OCI-LY1 (cell line): ENCODE data around the gene TLE2.

Experiments
- H2AFZ ChIP-seq: fragments of 200-600 bp; sonication (generic), shearing (Covaris generic); 2 replicates; pipeline ENCODE4 v1.6.0; 2014; ENCODE audit warnings: antibody characterized with exemption, mild to moderate bottlenecking, low read length
- H3F3A ChIP-seq: fragments of 200-600 bp; sonication (generic), shearing (Covaris generic); 2 replicates; pipeline ENCODE4 v1.6.0; 2014; ENCODE audit warnings: mild to moderate bottlenecking, antibody characterized with exemption, low read length, moderate library complexity; ENCODE audit not compliant: insufficient read depth
- H3K27ac ChIP-seq: fragments of 200-600 bp; sonication (generic); 2 replicates; pipeline ENCODE4 v1.5.1; 2014; ENCODE audit warnings: low read length, mixed run types, mild to moderate bottlenecking, low read depth; ENCODE audit not compliant: poor library complexity, severe bottlenecking
- H3K27me3 ChIP-seq: fragments of 200-600 bp; sonication (generic); 2 replicates; pipeline ENCODE4 v1.6.0; 2014; ENCODE audit warnings: antibody characterized with exemption, mild to moderate bottlenecking, low read length, moderate library complexity; ENCODE audit not compliant: insufficient read depth
- H3K36me3 ChIP-seq: fragments of 200-600 bp; sonication (generic); 2 replicates; pipeline ENCODE4 v1.6.1; 2014; ENCODE audit warnings: mild to moderate bottlenecking, antibody characterized with exemption, low read length, moderate library complexity, mixed read lengths; ENCODE audit not compliant: insufficient read depth
- H3K4me1 ChIP-seq: fragments of 200-600 bp; sonication (generic); 2 replicates; pipeline ENCODE4 v1.5.1; 2014; ENCODE audit warnings: mild to moderate bottlenecking, low read length, moderate library complexity; ENCODE audit not compliant: insufficient read depth, severe bottlenecking
- H3K4me2 ChIP-seq: fragments of 200-600 bp; sonication (generic), shearing (Covaris generic); 2 replicates; pipeline ENCODE4 v1.6.1; 2014; ENCODE audit warnings: low read length
- H3K4me3 ChIP-seq: fragments of 200-600 bp; sonication (generic); 2 replicates; pipeline ENCODE4 v1.5.1; 2014; ENCODE audit warnings: low read length, low read depth, mild to moderate bottlenecking, mixed read lengths; ENCODE audit not compliant: poor library complexity, severe bottlenecking
- H3K79me2 ChIP-seq: fragments of 200-600 bp; shearing (Covaris generic); 2 replicates; pipeline ENCODE4 v1.6.1; 2016; ENCODE audit warnings: mixed run types, low read length, mixed read lengths; ENCODE audit not compliant: insufficient read depth
- H3K9ac ChIP-seq: fragments of 200-600 bp; sonication (generic), shearing (Covaris generic); 2 replicates; pipeline ENCODE4 v1.6.1; 2014; ENCODE audit warnings: mild to moderate bottlenecking, low read length, mixed read lengths
- H3K9me2 ChIP-seq: fragments of 200-600 bp; sonication (generic), shearing (Covaris generic); 2 replicates; pipeline ENCODE4 v1.6.1; 2014; ENCODE audit warnings: low read depth, mild to moderate bottlenecking, low read length, mixed read lengths
- H3K9me3 ChIP-seq: fragments of 200-600 bp; shearing (Covaris generic); 2 replicates; pipeline ENCODE4 v1.6.1; 2014; ENCODE audit warnings: low read length, mixed read lengths
- H4K20me1 ChIP-seq: fragments of 200-600 bp; sonication (generic), shearing (Covaris generic); 2 replicates; pipeline ENCODE4 v1.6.0; 2016; ENCODE audit warnings: mild to moderate bottlenecking, low read length; ENCODE audit not compliant: insufficient read depth
- CTCF ChIP-seq: fragments of 200-600 bp; sonication (generic), shearing (Covaris generic); IDR thresholded peaks from 2 replicates; pipeline ENCODE4 v1.5.1; 2017; ENCODE audit warnings: mild to moderate bottlenecking, antibody characterized with exemption, low read length, moderate library complexity, mixed read lengths
- EZH2 ChIP-seq: fragments of 200-600 bp; sonication (generic), shearing (Covaris generic); IDR thresholded peaks from 2 replicates; pipeline ENCODE4 v1.8.0; 2017; ENCODE audit warnings: borderline replicate concordance, mixed run types, mild to moderate bottlenecking, antibody characterized with exemption, low read length, moderate library complexity, mixed read lengths

Gene TLE2

GRCh38 chr19:3008994-3009393, 20.1 kb downstream of the TLE2 start:
- no peaks in the 10 kb centered on the region for H3K79me2 ChIP-seq
- H3K4me2 ChIP-seq = no peak overlapping the region
- H4K20me1 ChIP-seq = no peaks in the 10 kb centered on the region
- no peak overlapping the region for H3K9ac ChIP-seq
- H3K9me2 ChIP-seq = no peaks in the 10 kb centered on the region
- H3K36me3 ChIP-seq = no peaks in the 10 kb centered on the region
- H3K27me3 ChIP-seq = no peaks in the 10 kb centered on the region
- no peak overlapping the region for H3K27ac ChIP-seq
- no peaks in the 10 kb centered on the region for H3F3A ChIP-seq
- no peak overlapping the region for H2AFZ ChIP-seq
- no peak overlapping the region for H3K4me3 ChIP-seq
- H3K9me3 ChIP-seq = no peaks in the 10 kb centered on the region
- no peak for TF ChIP-seq CTCF
- no peak for TF ChIP-seq EZH2
- no peaks in the 10 kb centered on the region for H3K4me1 ChIP-seq

DNA sequence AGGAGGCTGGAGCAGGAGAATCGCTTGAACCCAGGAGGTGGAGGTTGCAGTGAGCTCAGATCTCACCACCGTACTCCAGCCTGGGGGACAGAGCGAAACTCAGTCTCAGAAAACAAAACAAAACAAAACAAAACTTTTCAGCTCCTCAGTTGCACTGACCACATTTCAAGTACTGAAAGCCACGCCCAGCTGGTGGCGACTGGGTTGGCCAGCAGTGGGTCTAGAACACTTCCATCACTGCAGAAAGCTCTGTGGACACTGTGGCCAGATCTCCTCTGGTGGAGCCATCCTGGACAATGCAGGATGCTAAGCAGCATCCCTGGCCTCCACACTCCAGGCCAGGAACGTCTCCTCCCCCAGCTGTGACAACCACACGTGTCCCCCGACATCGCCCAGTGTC, 21.1 kb downstream of the TLE2 start:
- H3K27ac ChIP-seq = no peak overlapping the region
- H3K4me3 ChIP-seq = no peak overlapping the region
- H3K36me3 ChIP-seq = no peaks in the 10 kb centered on the region
- no peaks in the 10 kb centered on the region for H3K79me2 ChIP-seq
- TF ChIP-seq CTCF (no peak), EZH2 (no peak)
- no peaks in the 10 kb centered on the region for H3K27me3 ChIP-seq
- no peaks in the 10 kb centered on the region for H3K9me3 ChIP-seq
- H2AFZ ChIP-seq = no peak overlapping the region
- no peak overlapping the region for H3K9ac ChIP-seq
- no peaks in the 10 kb centered on the region for H3K4me1 ChIP-seq
- no peaks in the 10 kb centered on the region for H4K20me1 ChIP-seq
- no peaks in the 10 kb centered on the region for H3F3A ChIP-seq
- H3K4me2 ChIP-seq = no peak overlapping the region
- no peaks in the 10 kb centered on the region for H3K9me2 ChIP-seq

GRCh38 chr19:3006075-3006767, 22.9 kb downstream of the TLE2 start:
- Histone ChIP-seq H3K4me1 (no peaks in the 10 kb centered on the region), H3K27ac (no peak overlapping the region), H3K9me2 (no peaks in the 10 kb centered on the region), H3K27me3 (no peaks in the 10 kb centered on the region), H3K79me2 (no peaks in the 10 kb centered on the region), H3K4me2 (no peak overlapping the region), H3K9me3 (no peaks in the 10 kb centered on the region), H3K36me3 (no peaks in the 10 kb centered on the region), H2AFZ (no peak overlapping the region), H3F3A (no peaks in the 10 kb centered on the region), H3K4me3 (no peak overlapping the region), H3K9ac (no peak overlapping the region), H4K20me1 (no peaks in the 10 kb centered on the region)
- TF ChIP-seq CTCF (no peak), EZH2 (no peak)
